ENCODE measurements around the gene AKT1S1.
A peak's percentile ranks its signal among the peaks of the same experiment; 100 is the strongest.

The AKT1S1 gene

DNA sequence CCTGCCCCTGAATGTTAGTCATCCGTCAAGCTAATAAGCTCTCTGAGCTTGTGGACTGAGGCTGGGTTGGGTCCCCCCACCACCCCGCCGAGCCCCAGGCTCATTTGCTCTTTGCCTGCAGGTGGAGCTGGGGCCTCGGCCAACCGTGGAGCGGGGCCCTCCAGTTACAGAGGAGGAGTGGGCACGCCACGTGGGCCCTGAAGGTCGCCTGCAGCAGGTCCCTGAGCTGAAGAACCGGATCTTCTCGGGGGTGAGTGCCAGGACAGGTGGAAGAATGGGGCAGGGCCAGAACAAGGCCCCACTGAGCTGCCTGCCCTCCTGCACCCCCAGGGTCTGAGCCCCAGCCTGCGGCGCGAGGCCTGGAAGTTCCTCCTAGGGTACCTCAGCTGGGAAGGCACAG lies 5.5 kb upstream of the AKT1S1 start:
- DNase-seq (ENCODE audit: low spot score) = no peak

DNA sequence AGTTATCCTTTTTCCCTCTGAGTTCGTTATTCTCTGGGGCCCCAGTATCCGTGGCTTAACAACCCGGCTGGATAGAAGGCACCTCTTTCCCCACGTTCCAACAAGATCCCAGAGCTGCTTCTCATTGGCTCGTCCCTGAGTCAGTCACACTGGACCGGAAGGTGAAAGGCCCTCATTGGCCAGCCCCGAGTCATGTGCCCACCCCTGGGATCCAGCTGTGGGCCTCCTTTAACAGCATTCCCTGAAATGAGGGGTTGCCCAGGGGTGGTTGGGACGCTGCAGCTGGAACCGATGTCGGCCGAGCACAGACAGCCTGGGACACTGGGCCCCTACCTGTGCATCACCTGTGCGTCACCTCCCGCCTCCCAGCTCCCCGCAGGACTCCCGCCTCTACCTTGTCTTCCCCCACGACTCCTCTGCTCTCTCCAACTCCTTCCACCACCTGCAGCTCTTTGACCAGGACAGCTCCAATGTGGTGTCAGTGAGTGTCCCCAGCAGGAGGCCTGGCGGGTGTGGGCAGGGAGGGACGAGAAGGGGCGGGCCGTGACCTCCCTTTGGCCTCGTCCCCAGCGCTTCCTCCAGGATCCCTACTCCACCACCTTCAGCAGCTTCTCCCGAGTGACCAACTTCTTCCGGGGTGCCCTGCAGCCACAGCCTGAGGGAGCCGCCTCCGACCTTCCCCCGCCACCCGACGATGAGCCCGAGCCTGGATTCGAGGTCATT lies 4.7 kb upstream of the AKT1S1 start:
- no peak for DNase-seq (ENCODE audit: low spot score)

DNA sequence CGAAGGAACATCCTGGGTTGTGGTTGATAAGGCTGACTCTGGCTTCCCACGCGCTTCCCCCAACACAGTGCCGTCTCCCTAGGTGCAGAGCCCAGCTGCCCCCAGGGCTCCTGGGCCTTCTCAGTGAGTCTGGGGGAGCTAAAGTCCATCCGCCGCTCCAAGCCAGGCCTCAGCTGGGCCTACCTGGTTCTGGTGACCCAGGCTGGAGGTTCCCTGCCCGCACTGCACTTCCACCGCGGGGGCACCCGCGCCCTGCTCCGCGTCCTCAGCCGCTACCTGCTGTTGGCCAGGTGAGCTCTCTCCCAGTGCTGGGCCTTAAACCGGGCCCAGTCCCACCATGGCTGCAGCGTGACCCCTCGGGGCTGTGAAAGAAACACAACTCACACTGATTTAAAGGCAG lies 4.0 kb upstream of the AKT1S1 start:
- DNase-seq (ENCODE audit: low spot score) = no peak

- DNase-seq (ENCODE audit: low spot score) = no peak
Observed at GRCh38 chr19:49880162-49880869, 3.2 kb upstream of the AKT1S1 start.

- DNase-seq (ENCODE audit: low spot score) = no peak
Observed at GRCh38 chr19:49879243-49879963, 2.2 kb upstream of the AKT1S1 start.

- no peak for DNase-seq (ENCODE audit: low spot score)
Observed at GRCh38 chr19:49878744-49879070, 1.6 kb upstream of the AKT1S1 start.

- peak; percentile 97 for DNase-seq (ENCODE audit: low spot score)
Observed at GRCh38 chr19:49877879-49878743, 956 bp upstream of the AKT1S1 start.

DNA sequence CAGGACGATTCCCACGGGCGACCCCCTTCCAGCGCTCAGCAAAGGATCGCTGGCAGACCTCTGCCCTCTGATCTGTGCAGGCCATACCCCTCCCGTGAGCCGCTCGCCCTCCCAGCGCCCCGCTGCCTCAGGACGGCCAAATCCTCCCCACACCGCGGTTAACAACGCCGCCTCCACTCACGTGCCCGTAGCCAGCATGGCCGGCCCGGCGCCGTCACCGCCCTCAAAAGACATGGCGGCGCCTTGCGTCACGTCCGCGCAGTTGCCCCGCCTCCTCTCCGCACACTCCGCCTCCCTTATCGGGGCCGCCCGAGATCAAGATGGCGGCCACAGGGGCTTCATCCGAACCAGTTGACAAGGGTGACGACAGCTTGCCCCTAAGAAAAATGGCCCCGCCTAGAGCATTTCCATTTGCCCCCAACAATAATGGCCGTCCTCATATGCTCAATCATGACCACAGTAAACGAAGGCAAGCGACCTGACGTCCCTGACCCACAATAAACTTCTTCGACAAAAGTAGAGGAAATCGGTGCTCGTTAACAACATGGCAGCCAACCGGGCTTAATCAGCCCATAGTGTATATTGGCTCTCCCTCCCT lies 634 bp downstream of the AKT1S1 start:
- DNase-seq (ENCODE audit: low spot score) = peak; percentile 90

DNA sequence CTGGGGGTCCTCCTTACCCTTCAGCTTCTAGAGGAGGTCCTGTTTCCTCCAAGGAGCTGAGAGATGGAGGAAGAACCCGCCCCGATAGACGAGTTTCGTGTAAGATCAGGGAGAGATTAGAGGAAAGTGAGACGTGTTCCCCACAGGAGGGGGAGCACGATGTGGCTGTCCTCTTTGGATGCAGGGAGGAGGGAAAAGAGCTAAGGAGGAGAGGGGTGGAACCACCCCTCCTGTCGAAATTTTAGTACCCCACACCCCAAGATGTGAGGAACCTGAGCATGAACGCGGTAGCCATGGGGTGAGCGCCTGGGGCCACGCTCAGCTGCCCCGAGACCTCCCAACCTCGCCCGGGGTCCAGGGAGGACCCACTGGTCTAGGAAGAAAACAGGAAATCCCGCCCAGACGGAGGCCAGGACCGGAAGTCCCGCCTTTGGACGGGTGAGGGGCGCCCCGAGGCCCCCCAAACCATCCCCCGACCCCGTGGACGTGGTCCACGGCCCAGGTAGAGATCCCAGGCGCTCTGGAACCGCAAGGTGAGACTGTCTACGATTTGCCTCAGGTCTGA lies 1.2 kb downstream of the AKT1S1 start:
- DNase-seq (ENCODE audit: low spot score) = peak; percentile 77

- DNase-seq (ENCODE audit: low spot score) = no peak
Observed at GRCh38 chr19:49875177-49875576, 2.0 kb downstream of the AKT1S1 start.

GRCh38 chr19:49874503-49875157 lies 2.5 kb downstream of the AKT1S1 start:
- no peak for DNase-seq (ENCODE audit: low spot score)

DNA sequence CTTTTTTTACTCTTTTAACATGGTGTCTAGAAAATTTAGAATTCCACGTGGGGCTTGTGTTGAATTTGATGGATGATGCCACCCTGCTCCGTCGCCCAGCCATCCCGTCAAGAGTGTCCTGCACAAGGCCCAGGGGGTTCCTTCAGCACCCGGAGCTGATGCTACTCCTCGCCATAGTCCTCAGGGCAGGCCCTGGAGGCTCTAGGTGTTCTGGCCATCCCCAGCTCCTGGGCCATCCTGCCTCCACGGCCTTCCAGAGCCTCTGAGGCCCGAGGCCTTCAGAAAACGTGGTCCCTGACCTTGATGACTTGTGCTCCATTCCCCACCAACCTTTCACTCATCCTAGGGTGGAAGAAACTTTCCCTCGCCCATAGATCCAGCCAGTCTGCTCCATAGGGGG lies 3.3 kb downstream of the AKT1S1 start:
- no peak for DNase-seq (ENCODE audit: low spot score)

- no peak for DNase-seq (ENCODE audit: low spot score)
Observed at GRCh38 chr19:49873129-49873521, 4.0 kb downstream of the AKT1S1 start.

- no peak for DNase-seq (ENCODE audit: low spot score)
Observed at GRCh38 chr19:49872245-49873128, 4.7 kb downstream of the AKT1S1 start.

DNA sequence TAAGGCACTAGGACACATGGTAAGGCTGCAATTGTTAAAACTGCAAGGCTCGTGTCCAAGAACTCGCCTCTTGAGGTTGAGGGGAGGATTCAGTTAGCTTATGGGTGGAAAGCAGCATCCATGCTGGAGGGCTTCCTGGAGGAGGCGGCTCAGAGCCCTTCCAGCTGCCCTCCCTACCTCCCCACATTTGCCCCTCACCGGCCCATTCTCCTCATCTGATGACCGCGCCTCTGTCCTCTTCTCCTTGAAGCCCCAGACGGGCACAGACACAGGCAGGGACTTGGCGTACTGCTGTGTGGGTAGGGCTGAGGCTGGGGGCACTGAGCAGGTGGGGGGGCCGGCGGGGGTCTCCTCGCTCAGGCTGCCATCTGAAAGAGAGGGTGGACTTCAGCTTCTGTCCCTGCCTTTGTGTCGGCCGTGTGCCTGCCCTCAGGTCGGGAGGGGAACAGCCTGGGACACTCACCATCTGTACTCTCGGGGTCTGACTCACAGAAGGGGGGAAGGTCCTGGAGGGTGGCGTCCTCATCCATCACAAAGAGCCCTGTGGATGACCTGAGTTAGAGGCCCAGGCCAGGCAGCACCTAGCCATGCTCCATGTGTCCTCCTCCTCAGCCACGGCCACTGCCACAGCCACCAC lies 5.7 kb downstream of the AKT1S1 start:
- no peak for DNase-seq (ENCODE audit: low spot score)

GRCh38 chr19:49870309-49870901 lies 6.8 kb downstream of the AKT1S1 start:
- DNase-seq (ENCODE audit: low spot score) = no peak

DNA sequence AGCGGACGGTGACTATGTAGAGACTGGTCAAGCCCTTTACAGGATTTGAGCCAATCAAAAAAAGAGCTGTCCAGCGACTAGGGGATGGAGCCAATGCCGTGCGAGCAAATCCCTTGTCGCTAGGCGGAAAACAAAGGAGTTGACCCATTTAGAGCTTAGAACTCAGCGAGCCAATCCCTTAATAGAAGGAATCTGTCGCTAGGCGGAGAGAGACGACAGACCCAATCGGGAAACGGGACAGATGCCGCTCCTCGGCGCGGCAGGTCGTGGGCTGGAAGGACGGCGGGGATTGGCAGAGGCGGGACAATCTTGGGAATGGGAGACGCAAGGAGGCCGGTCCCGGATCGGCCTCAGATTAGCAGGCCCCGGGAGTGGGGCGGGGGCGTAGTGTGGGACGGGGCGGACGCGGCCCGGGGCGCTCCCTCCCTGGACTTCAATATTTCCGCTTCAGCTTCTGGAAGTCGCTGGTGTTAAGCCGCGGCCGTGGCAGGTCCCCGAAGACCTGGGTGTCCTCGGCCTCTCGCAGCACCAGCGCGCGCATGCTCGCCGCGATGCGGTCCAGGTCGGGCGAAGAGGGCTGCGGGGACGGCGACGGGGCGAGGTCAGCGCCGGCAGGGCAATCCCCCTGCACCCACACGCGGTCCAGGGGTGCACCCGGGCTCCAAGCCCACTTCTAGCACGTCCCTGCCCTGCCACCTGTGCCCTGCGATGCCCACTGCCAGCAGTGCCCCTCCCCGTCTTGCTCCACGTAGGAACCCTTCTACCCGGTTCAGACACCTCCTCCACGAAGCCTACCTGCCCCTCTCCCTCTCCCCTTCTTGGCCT lies 7.5 kb downstream of the AKT1S1 start:
- peak; percentile 92 for DNase-seq (ENCODE audit: low spot score)

- peak; percentile 65 for DNase-seq (ENCODE audit: low spot score)
Observed at GRCh38 chr19:49869009-49869483, 8.1 kb downstream of the AKT1S1 start.
